Measurements from ENCODE around the gene CEACAM19. TPM values are rescaled to one million over a fixed set of nuclear protein-coding genes. Genes with fewer than 3 reads are reported as not detected.
A peak's percentile ranks its signal among the peaks of the same experiment; 100 is the strongest.

CEACAM19 gene
- total and polyA plus RNA-seq, 9 of the 15 experiments (the other 6 are each of a cell fraction or from before 2014, with no cell fraction given), result 0.15 to 0.30 (median 0.23) TPM; not detected in 5

DNA sequence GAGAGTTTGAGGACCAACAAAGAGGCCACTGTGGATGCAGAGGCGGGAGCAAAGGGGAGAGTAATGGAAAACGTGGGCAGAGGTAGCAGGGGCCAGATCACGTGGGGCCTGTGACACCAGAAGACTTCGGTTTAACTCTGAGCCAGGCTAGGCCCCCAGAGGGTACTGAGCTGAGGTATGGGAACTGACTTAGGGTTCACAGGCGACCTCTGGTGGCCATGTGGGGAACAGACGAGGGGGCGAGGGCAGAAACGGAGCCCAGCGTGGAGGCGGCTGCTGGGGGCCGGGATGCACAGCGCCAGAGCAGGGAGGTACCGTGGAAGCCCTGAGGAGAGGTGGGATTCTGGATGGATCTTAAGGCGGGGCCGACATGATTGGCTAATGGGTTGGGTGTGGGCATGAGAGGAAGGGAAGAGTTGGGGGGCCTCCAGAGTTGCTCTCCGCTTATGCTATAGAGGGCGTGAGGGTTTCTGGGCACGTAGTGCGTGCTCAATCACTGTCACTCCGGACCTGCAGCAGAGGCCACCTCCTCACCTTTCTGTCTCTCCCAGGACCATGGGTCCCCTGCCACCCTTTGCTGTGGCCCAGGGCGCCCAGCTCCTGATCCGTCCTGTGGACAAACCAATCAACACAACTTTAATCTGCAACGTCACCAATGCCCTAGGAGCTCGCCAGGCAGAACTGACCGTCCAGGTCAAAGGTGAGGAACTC, 13.9 kb upstream of the CEACAM19 start (continued):
- TF ChIP-seq BMI1 (IDR thresholded peaks at IDR 0.05; ENCODE audit: low read length) (no peak), CHD2 (IDR thresholded peaks at IDR 0.05; ENCODE audit: low read depth, low read length) (no peak), MTA3 (IDR thresholded peaks at IDR 0.05; ENCODE audit: borderline replicate concordance) (no peak), RBM34 (IDR thresholded peaks at IDR 0.05; ENCODE audit: borderline replicate concordance, insufficient read depth, low read length) (no peak), ZNF408 (CRISPR knock-in tag; IDR thresholded peaks at IDR 0.05; ENCODE audit: low read depth) (no peak), ZNF77 (CRISPR knock-in tag; IDR thresholded peaks at IDR 0.05) (no peak), MIER1 (IDR thresholded peaks at IDR 0.05; ENCODE audit: low read depth) (no peak), ZKSCAN1 (IDR thresholded peaks at IDR 0.05; ENCODE audit: low read depth, low read length) (no peak), ZNF280A (IDR thresholded peaks at IDR 0.05; ENCODE audit: low read depth, partially characterized antibody) (no peak), ZNF696 (CRISPR knock-in tag; conservative IDR thresholded peaks at IDR 0.05) (no peak), BACH1 (tag; IDR thresholded peaks at IDR 0.05) (no peak), BCOR (IDR thresholded peaks at IDR 0.05) (no peak), ETS2 (tag; IDR thresholded peaks at IDR 0.05; ENCODE audit: borderline replicate concordance, poor library complexity, severe bottlenecking) (no peak)
- TF ChIP-seq, protein P1, sequence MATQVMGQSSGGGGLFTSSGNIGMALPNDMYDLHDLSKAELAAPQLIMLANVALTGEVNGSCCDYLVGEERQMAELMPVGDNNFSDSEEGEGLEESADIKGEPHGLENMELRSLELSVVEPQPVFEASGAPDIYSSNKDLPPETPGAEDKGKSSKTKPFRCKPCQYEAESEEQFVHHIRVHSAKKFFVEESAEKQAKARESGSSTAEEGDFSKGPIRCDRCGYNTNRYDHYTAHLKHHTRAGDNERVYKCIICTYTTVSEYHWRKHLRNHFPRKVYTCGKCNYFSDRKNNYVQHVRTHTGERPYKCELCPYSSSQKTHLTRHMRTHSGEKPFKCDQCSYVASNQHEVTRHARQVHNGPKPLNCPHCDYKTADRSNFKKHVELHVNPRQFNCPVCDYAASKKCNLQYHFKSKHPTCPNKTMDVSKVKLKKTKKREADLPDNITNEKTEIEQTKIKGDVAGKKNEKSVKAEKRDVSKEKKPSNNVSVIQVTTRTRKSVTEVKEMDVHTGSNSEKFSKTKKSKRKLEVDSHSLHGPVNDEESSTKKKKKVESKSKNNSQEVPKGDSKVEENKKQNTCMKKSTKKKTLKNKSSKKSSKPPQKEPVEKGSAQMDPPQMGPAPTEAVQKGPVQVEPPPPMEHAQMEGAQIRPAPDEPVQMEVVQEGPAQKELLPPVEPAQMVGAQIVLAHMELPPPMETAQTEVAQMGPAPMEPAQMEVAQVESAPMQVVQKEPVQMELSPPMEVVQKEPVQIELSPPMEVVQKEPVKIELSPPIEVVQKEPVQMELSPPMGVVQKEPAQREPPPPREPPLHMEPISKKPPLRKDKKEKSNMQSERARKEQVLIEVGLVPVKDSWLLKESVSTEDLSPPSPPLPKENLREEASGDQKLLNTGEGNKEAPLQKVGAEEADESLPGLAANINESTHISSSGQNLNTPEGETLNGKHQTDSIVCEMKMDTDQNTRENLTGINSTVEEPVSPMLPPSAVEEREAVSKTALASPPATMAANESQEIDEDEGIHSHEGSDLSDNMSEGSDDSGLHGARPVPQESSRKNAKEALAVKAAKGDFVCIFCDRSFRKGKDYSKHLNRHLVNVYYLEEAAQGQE (IDR thresholded peaks at IDR 0.05; ENCODE audit: borderline replicate concordance), result peak; percentile 89; the same call in 1 of the 2 replicates
- TF ChIP-seq, protein P1 (CRISPR knock-in tag; IDR thresholded peaks at IDR 0.05; ENCODE audit: low read depth), result no peak
- TF ChIP-seq, protein P2, sequence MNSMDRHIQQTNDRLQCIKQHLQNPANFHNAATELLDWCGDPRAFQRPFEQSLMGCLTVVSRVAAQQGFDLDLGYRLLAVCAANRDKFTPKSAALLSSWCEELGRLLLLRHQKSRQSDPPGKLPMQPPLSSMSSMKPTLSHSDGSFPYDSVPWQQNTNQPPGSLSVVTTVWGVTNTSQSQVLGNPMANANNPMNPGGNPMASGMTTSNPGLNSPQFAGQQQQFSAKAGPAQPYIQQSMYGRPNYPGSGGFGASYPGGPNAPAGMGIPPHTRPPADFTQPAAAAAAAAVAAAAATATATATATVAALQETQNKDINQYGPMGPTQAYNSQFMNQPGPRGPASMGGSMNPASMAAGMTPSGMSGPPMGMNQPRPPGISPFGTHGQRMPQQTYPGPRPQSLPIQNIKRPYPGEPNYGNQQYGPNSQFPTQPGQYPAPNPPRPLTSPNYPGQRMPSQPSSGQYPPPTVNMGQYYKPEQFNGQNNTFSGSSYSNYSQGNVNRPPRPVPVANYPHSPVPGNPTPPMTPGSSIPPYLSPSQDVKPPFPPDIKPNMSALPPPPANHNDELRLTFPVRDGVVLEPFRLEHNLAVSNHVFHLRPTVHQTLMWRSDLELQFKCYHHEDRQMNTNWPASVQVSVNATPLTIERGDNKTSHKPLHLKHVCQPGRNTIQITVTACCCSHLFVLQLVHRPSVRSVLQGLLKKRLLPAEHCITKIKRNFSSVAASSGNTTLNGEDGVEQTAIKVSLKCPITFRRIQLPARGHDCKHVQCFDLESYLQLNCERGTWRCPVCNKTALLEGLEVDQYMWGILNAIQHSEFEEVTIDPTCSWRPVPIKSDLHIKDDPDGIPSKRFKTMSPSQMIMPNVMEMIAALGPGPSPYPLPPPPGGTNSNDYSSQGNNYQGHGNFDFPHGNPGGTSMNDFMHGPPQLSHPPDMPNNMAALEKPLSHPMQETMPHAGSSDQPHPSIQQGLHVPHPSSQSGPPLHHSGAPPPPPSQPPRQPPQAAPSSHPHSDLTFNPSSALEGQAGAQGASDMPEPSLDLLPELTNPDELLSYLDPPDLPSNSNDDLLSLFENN (IDR thresholded peaks at IDR 0.05; ENCODE audit: low read depth in 2 of 2, low read length in 2 of 2), result no peak; a peak in 1 of 4 replicates
